Osteoblast (primary cell): ENCODE data around the gene DOCK10. TPM values are rescaled to one million over a fixed set of nuclear protein-coding genes. Genes with fewer than 3 reads are reported as not detected.

ENCODE experiments used
- DNase-seq: peaks from one replicate; pipeline ENCODE4 v3.0.0; 2011; ENCODE audit warnings: low spot score, mixed read lengths; ENCODE audit not compliant: insufficient read length; ENCODE audit errors: missing footprints
- H2AFZ ChIP-seq: 2 replicates; pipeline ENCODE4 v1.6.0; 2011; ENCODE audit warnings: mild to moderate bottlenecking, low read length
- H3K27ac ChIP-seq: 2 replicates; pipeline ENCODE4 v1.5.1; 2011; ENCODE audit warnings: mild to moderate bottlenecking, low read depth, low read length, moderate library complexity
- H3K27me3 ChIP-seq: 2 replicates; pipeline ENCODE4 v1.6.0; 2012; ENCODE audit warnings: mild to moderate bottlenecking, control low read depth, inconsistent platforms, low read length, moderate library complexity; ENCODE audit not compliant: insufficient read depth
- H3K36me3 ChIP-seq: 2 replicates; pipeline ENCODE4 v1.5.1; 2011; ENCODE audit warnings: mild to moderate bottlenecking, low read length, control low read depth, moderate library complexity; ENCODE audit not compliant: insufficient read depth
- H3K4me1 ChIP-seq: 2 replicates; pipeline ENCODE4 v1.5.1; 2011; ENCODE audit warnings: mild to moderate bottlenecking, low read length, control low read depth, moderate library complexity; ENCODE audit not compliant: insufficient read depth
- H3K4me2 ChIP-seq: 2 replicates; pipeline ENCODE4 v1.6.0; 2011; ENCODE audit warnings: mild to moderate bottlenecking, low read length; ENCODE audit not compliant: insufficient read depth
- H3K4me3 ChIP-seq: fragments of 200-600 bp; sonication (generic); 3 replicates; pipeline ENCODE4 v1.5.1; 2012; ENCODE audit warnings: mild to moderate bottlenecking, low read length, inconsistent platforms; ENCODE audit not compliant: insufficient read depth
- H3K79me2 ChIP-seq: 2 replicates; pipeline ENCODE4 v1.6.0; 2012; ENCODE audit warnings: mild to moderate bottlenecking, low read length, control low read depth, inconsistent platforms; ENCODE audit not compliant: insufficient read depth
- H3K9me3 ChIP-seq: 2 replicates; pipeline ENCODE4 v1.5.1; 2011; ENCODE audit warnings: low read depth, low read length, control low read depth
- H4K20me1 ChIP-seq: 2 replicates; pipeline ENCODE4 v1.6.0; 2012; ENCODE audit warnings: mild to moderate bottlenecking, low read length, control low read depth; ENCODE audit not compliant: insufficient read depth
- total RNA-seq: library from RNA; depleted of rRNA; stranded (reverse); fragments of >200 nt; gene quantifications from 2 replicates; pipeline ENCODE4 v1.2.3, GENCODE V29; 2012
- TF ChIP-seq, protein P1 (sequence below): IDR thresholded peaks from 2 replicates; pipeline ENCODE4 v1.5.1; 2011; ENCODE audit warnings: mild to moderate bottlenecking, low read depth, low read length, moderate library complexity; ENCODE audit errors: extremely low read depth

DOCK10 gene
- total RNA-seq, 1 donor = 33.3 TPM

DNA sequence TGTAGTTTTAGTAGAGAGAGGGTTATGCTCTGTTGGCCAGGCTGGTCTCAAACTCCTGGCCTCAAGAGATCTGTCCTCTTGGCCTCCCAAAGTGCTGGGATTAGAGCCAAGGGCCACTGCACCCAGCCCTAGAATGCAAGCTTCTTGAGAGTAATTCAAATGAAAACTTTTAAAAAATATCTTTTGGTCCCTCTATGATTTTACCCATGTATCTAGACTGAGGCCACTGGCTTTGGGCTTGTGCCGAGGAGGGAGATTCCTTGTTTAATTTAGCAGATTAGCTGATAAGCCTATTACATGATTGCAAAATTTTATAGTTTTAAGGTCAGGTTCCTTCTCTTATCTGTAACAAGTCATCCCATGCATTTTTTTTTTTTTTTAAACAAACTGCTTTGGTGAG is 266.6 kb downstream of the DOCK10 start:
- no peak overlapping the region for H3K4me3 ChIP-seq
- peaks cover 54% of the 10 kb centered on the region for H3K36me3 ChIP-seq
- H3K27ac ChIP-seq = no peak overlapping the region
- H3K9me3 ChIP-seq = no peaks in the 10 kb centered on the region
- DNase-seq = peak; percentile 17
- no peaks in the 10 kb centered on the region for H3K27me3 ChIP-seq
- no peaks in the 10 kb centered on the region for H4K20me1 ChIP-seq
- no peak overlapping the region for H2AFZ ChIP-seq
- no peaks in the 10 kb centered on the region for H3K4me1 ChIP-seq
- TF ChIP-seq, protein P1, sequence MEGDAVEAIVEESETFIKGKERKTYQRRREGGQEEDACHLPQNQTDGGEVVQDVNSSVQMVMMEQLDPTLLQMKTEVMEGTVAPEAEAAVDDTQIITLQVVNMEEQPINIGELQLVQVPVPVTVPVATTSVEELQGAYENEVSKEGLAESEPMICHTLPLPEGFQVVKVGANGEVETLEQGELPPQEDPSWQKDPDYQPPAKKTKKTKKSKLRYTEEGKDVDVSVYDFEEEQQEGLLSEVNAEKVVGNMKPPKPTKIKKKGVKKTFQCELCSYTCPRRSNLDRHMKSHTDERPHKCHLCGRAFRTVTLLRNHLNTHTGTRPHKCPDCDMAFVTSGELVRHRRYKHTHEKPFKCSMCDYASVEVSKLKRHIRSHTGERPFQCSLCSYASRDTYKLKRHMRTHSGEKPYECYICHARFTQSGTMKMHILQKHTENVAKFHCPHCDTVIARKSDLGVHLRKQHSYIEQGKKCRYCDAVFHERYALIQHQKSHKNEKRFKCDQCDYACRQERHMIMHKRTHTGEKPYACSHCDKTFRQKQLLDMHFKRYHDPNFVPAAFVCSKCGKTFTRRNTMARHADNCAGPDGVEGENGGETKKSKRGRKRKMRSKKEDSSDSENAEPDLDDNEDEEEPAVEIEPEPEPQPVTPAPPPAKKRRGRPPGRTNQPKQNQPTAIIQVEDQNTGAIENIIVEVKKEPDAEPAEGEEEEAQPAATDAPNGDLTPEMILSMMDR = no peak
- H3K79me2 ChIP-seq = no peaks in the 10 kb centered on the region
- H3K4me2 ChIP-seq = no peak overlapping the region

- Histone ChIP-seq H3K36me3 (peaks cover 59% of the 10 kb centered on the region), H2AFZ (no peak overlapping the region), H3K4me1 (no peaks in the 10 kb centered on the region), H4K20me1 (no peaks in the 10 kb centered on the region), H3K9me3 (no peaks in the 10 kb centered on the region), H3K4me2 (no peak overlapping the region), H3K27ac (no peak overlapping the region), H3K79me2 (no peaks in the 10 kb centered on the region), H3K27me3 (no peaks in the 10 kb centered on the region), H3K4me3 (no peak overlapping the region)
- DNase-seq = no peak
- TF ChIP-seq, protein P1 = no peak
Observed at GRCh38 chr2:224774735-224775134, 267.5 kb downstream of the DOCK10 start.

- Histone ChIP-seq H3K4me3 (no peak overlapping the region), H3K27me3 (no peaks in the 10 kb centered on the region), H3K36me3 (peaks cover 76% of the 10 kb centered on the region), H3K4me1 (no peaks in the 10 kb centered on the region), H3K27ac (no peak overlapping the region), H3K79me2 (no peaks in the 10 kb centered on the region), H3K9me3 (no peaks in the 10 kb centered on the region), H4K20me1 (no peaks in the 10 kb centered on the region), H2AFZ (no peak overlapping the region), H3K4me2 (no peak overlapping the region)
- DNase-seq = peak; percentile 41
- TF ChIP-seq, protein P1 = no peak
Observed at GRCh38 chr2:224772494-224772893, 269.8 kb downstream of the DOCK10 start.

- Histone ChIP-seq H3K36me3 (peaks cover 84% of the 10 kb centered on the region), H3K4me3 (no peak overlapping the region), H3K4me1 (no peaks in the 10 kb centered on the region), H3K79me2 (no peaks in the 10 kb centered on the region), H3K27me3 (no peaks in the 10 kb centered on the region), H3K4me2 (no peak overlapping the region), H4K20me1 (no peaks in the 10 kb centered on the region), H2AFZ (no peak overlapping the region), H3K27ac (no peak overlapping the region), H3K9me3 (no peaks in the 10 kb centered on the region)
- TF ChIP-seq, protein P1 = no peak
- DNase-seq = no peak
Observed at GRCh38 chr2:224769489-224769888, 272.8 kb downstream of the DOCK10 start.
